Endodermal cell (in vitro differentiated cells): ENCODE measurements around the gene LYST. TPM values are rescaled to one million over a fixed set of nuclear protein-coding genes. Genes with fewer than 3 reads are reported as not detected.

ENCODE experiments used
- DNase-seq: peaks from one replicate; pipeline ENCODE4 v3.0.0-alpha.2; 2017
- H3K27ac ChIP-seq: 2 replicates; pipeline ENCODE4 v1.5.1; 2013; ENCODE audit warnings: mild to moderate bottlenecking, low read depth, low read length, moderate library complexity
- H3K27me3 ChIP-seq: 2 replicates; pipeline ENCODE4 v1.6.1; 2013; ENCODE audit warnings: mild to moderate bottlenecking, low read length, moderate library complexity; ENCODE audit not compliant: insufficient read depth, control insufficient read depth, poor library complexity, severe bottlenecking
- H3K36me3 ChIP-seq: 2 replicates; pipeline ENCODE4 v1.7.0; 2013; ENCODE audit warnings: mild to moderate bottlenecking, low read length, moderate library complexity; ENCODE audit not compliant: control insufficient read depth, insufficient read depth
- H3K4me1 ChIP-seq: one replicate; pipeline ENCODE4 v1.7.0; 2013; ENCODE audit warnings: low read length; ENCODE audit not compliant: control insufficient read depth, insufficient read depth
- H3K4me3 ChIP-seq: 2 replicates; pipeline ENCODE4 v1.5.1; 2013; ENCODE audit warnings: mild to moderate bottlenecking, low read length, moderate library complexity
- H3K9ac ChIP-seq: 2 replicates; pipeline ENCODE4 v1.6.1; 2013; ENCODE audit warnings: mild to moderate bottlenecking, low read length, moderate library complexity; ENCODE audit not compliant: poor library complexity, severe bottlenecking; ENCODE audit errors: extremely low read depth
- H3K9me3 ChIP-seq: 2 replicates; pipeline ENCODE4 v1.6.1; 2013; ENCODE audit warnings: mild to moderate bottlenecking, low read length, moderate library complexity; ENCODE audit not compliant: control insufficient read depth
- H3K27ac Mint-ChIP-seq: 2 replicates; pipeline ENCODE4 v1.8.0; 2020; ENCODE audit warnings: mixed read lengths
- H3K27me3 Mint-ChIP-seq: 2 replicates; pipeline ENCODE4 v1.8.0; 2021; ENCODE audit warnings: mild to moderate bottlenecking, mixed read lengths; ENCODE audit not compliant: insufficient read depth
- H3K36me3 Mint-ChIP-seq: 2 replicates; pipeline ENCODE4 v1.8.0; 2020; ENCODE audit warnings: low read depth, mixed read lengths
- H3K4me1 Mint-ChIP-seq: 2 replicates; pipeline ENCODE4 v1.8.0; 2020; ENCODE audit warnings: mixed read lengths
- H3K4me3 Mint-ChIP-seq: 2 replicates; pipeline ENCODE4 v1.8.0; 2020; ENCODE audit warnings: mild to moderate bottlenecking, moderate library complexity, mixed read lengths
- H3K9me3 Mint-ChIP-seq: 2 replicates; pipeline ENCODE4 v1.8.0; 2020; ENCODE audit warnings: mild to moderate bottlenecking, mixed read lengths
- CTCF ChIP-seq: fragments of 200-600 bp; sonication (generic); conservative IDR thresholded peaks from 2 replicates; pipeline ENCODE4 v1.5.0; 2021; ENCODE audit warnings: antibody characterized with exemption, mild to moderate bottlenecking
- WGBS, 2 experiments: methylation state at CpG; one replicate each; pipeline versions ENCODE4 v1.1.5 to v1.1.7; 2013; ENCODE audit warnings: missing lambda C conversion rate in 2 of 2, mixed read lengths in 1 of 2; ENCODE audit not compliant: insufficient coverage in 1 of 2, insufficient read length in 1 of 2; 5-methylcytosine and 5-hydroxymethylcytosine counted together
- total RNA-seq, 2 donors: library from RNA; stranded (reverse); fragmentation: NEBNext Ultra II Directional in 1 of 2; extraction: Animal tissue kit (Norgen Biotek cat#: 25700) in 1 of 2; gene quantifications; 2 replicates in 1 of 2; 3 replicates in 1 of 2; pipeline ENCODE4 v1.2.1, GENCODE V29; 2021

LYST gene
- total RNA-seq, 2 donors from 2014 or later, result 2.5 to 6.8 TPM

GRCh38 chr1:235882816-235883215 is 16.1 kb upstream of the LYST start:
- 91 to 93% methylated on average over 5 to 6 of the region's 6 CpGs for WGBS, 2 experiments
- no peak overlapping the region for H3K27ac Mint-ChIP-seq
- no peak for DNase-seq
- no peak for TF ChIP-seq CTCF
- Histone ChIP-seq H3K36me3 (no peaks in the 10 kb centered on the region), H3K27me3 (no peaks in the 10 kb centered on the region), H3K9ac (no peak overlapping the region), H3K9me3 (no peaks in the 10 kb centered on the region), H3K4me1 (no peaks in the 10 kb centered on the region), H3K27ac (no peak overlapping the region), H3K4me3 (no peak overlapping the region)
- peaks cover 10% of the 10 kb centered on the region for H3K27me3 Mint-ChIP-seq
- H3K36me3 Mint-ChIP-seq, result no peaks in the 10 kb centered on the region
- H3K9me3 Mint-ChIP-seq, result no peaks in the 10 kb centered on the region
- peaks cover 22% of the 10 kb centered on the region for H3K4me1 Mint-ChIP-seq
- no peak overlapping the region for H3K4me3 Mint-ChIP-seq

GRCh38 chr1:235881930-235882700 is 15.4 kb upstream of the LYST start:
- H3K4me1 ChIP-seq, result no peaks in the 10 kb centered on the region
- Mint-ChIP-seq H3K4me1 (peaks cover 22% of the 10 kb centered on the region), H3K9me3 (no peaks in the 10 kb centered on the region), H3K36me3 (no peaks in the 10 kb centered on the region), H3K27me3 (peaks cover 10% of the 10 kb centered on the region), H3K27ac (no peak overlapping the region), H3K4me3 (no peak overlapping the region)
- no peaks in the 10 kb centered on the region for H3K36me3 ChIP-seq
- no peak overlapping the region for H3K9ac ChIP-seq
- no peak for TF ChIP-seq CTCF
- no peaks in the 10 kb centered on the region for H3K9me3 ChIP-seq
- 89 to 100% methylated on average over 3 to 4 of the region's 5 CpGs for WGBS, 2 experiments
- no peak for DNase-seq
- no peak overlapping the region for H3K27ac ChIP-seq
- no peaks in the 10 kb centered on the region for H3K27me3 ChIP-seq
- H3K4me3 ChIP-seq, result no peak overlapping the region

- 93 to 100% methylated on average over 4 to 6 of the region's 6 CpGs for WGBS, 2 experiments
- no peaks in the 10 kb centered on the region for H3K4me1 ChIP-seq
- H3K27ac ChIP-seq, result no peak overlapping the region
- Mint-ChIP-seq H3K27ac (no peak overlapping the region), H3K36me3 (no peaks in the 10 kb centered on the region), H3K27me3 (peaks cover 16% of the 10 kb centered on the region), H3K4me3 (no peak overlapping the region), H3K4me1 (peaks cover 13% of the 10 kb centered on the region), H3K9me3 (no peaks in the 10 kb centered on the region)
- no peaks in the 10 kb centered on the region for H3K9me3 ChIP-seq
- H3K4me3 ChIP-seq, result no peak overlapping the region
- no peak for DNase-seq
- no peaks in the 10 kb centered on the region for H3K36me3 ChIP-seq
- TF ChIP-seq CTCF, result no peak
- H3K9ac ChIP-seq, result no peak overlapping the region
- H3K27me3 ChIP-seq, result peaks cover 21% of the 10 kb centered on the region
Observed at GRCh38 chr1:235878082-235878811, 11.5 kb upstream of the LYST start.
